Left ventricle myocardium inferior (tissue), 1 donor: ENCODE data around the gene BMP6. TPM values are rescaled to one million over a fixed set of nuclear protein-coding genes. Genes with fewer than 3 reads are reported as not detected.
"Not testable (repeated sequence)": the region's sequence is repeated elsewhere in the genome, so short reads cannot be mapped to it uniquely, and the experiment has no call there.

ENCODE experiments used
- DNase-seq: peaks from one replicate; pipeline ENCODE4 v3.0.0-alpha.2; 2020
- H3K27ac ChIP-seq: fragments of 200-600 bp; replicated peaks from 2 replicates; pipeline ENCODE4 v1.8.0; 2021
- H3K27me3 ChIP-seq: fragments of 200-600 bp; 2 replicates; pipeline ENCODE4 v1.8.0; 2021; ENCODE audit warnings: low read depth
- H3K36me3 ChIP-seq: fragments of 200-600 bp; 2 replicates; pipeline ENCODE4 v1.8.0; 2021
- H3K4me1 ChIP-seq: fragments of 200-600 bp; 2 replicates; pipeline ENCODE4 v1.8.0; 2021
- H3K4me3 ChIP-seq: fragments of 200-600 bp; 2 replicates; pipeline ENCODE4 v1.8.0; 2021; ENCODE audit warnings: mild to moderate bottlenecking, moderate library complexity
- H3K9me3 ChIP-seq: fragments of 200-600 bp; replicated peaks from 2 replicates; pipeline ENCODE4 v1.8.0; 2021
- CTCF ChIP-seq: fragments of 200-600 bp; IDR thresholded peaks from 2 replicates; pipeline ENCODE4 v1.8.0; 2021; ENCODE audit warnings: antibody characterized with exemption, mild to moderate bottlenecking, borderline replicate concordance
- intact Hi-C: fragments of 100-400 bp; cut with micrococcal nuclease; formaldehyde crosslinking; loops from one replicate; pipeline ENCODE4 v1.11.0; 2022
- total RNA-seq: library from RNA; stranded (reverse); fragmentation: NEBNext Ultra II Directional; extraction: Animal tissue kit (Norgen Biotek cat#: 25700); gene quantifications from one replicate; pipeline ENCODE4 v1.2.1, GENCODE V29; 2021
- donor health status: DM: no; HTN: yes; CAD: no; lungs with severe emphysema.

Gene BMP6
- total RNA-seq, 1 donor from 2014 or later = 5.2 TPM

- Histone ChIP-seq H3K36me3 (peaks cover 95% of the 10 kb centered on the region), H3K27me3 (no peaks in the 10 kb centered on the region)
- no peak for TF ChIP-seq CTCF
These were observed 162.9 kb downstream of the BMP6 start for GRCh38 chr6:7888587-7889357.

GRCh38 chr6:7891078-7891872 is 165.4 kb downstream of the BMP6 start:
- peaks cover 22% of the 10 kb centered on the region for H3K4me1 ChIP-seq
- intact Hi-C loops = no loop called here

More at GRCh38 chr6:7888587-7889357, 162.9 kb downstream of the BMP6 start:
- intact Hi-C loops = no loop called here
- Histone ChIP-seq H3K4me1 (peaks cover 22% of the 10 kb centered on the region), H3K4me3 (no peak overlapping the region), H3K9me3 (no peaks in the 10 kb centered on the region), H3K27ac (no peak overlapping the region)
- DNase-seq = no peak

GRCh38 chr6:7892367-7892766 is 166.5 kb downstream of the BMP6 start:
- Histone ChIP-seq H3K36me3 (peaks cover 91% of the 10 kb centered on the region), H3K4me1 (peaks cover 31% of the 10 kb centered on the region)
- H3K9me3 ChIP-seq, H3K4me3 ChIP-seq, H3K27me3 ChIP-seq, H3K27ac ChIP-seq, DNase-seq, intact Hi-C loops: not testable (repeated sequence)

More at GRCh38 chr6:7891078-7891872, 165.4 kb downstream of the BMP6 start:
- Histone ChIP-seq H3K9me3 (no peaks in the 10 kb centered on the region), H3K36me3 (peaks cover 95% of the 10 kb centered on the region), H3K27ac (peak overlapping the region; percentile 31), H3K4me3 (no peak overlapping the region), H3K27me3 (no peaks in the 10 kb centered on the region)
- no peak for TF ChIP-seq CTCF
- DNase-seq = no peak

GRCh38 chr6:7893342-7893741 is 167.4 kb downstream of the BMP6 start:
- Histone ChIP-seq H3K36me3 (peaks cover 91% of the 10 kb centered on the region), H3K9me3 (no peaks in the 10 kb centered on the region), H3K27ac (no peak overlapping the region), H3K27me3 (no peaks in the 10 kb centered on the region), H3K4me1 (peaks cover 31% of the 10 kb centered on the region), H3K4me3 (no peak overlapping the region)
- intact Hi-C loops = no loop called here
- no peak for DNase-seq
- TF ChIP-seq CTCF = no peak

GRCh38 chr6:7894262-7895124 is 168.6 kb downstream of the BMP6 start:
- H3K27ac ChIP-seq = no peak overlapping the region
- no peak for DNase-seq
- intact Hi-C loops = no loop called here
- peaks cover 31% of the 10 kb centered on the region for H3K4me1 ChIP-seq
- peaks cover 91% of the 10 kb centered on the region for H3K36me3 ChIP-seq
- no peak overlapping the region for H3K4me3 ChIP-seq
- no peaks in the 10 kb centered on the region for H3K9me3 ChIP-seq
- no peak for TF ChIP-seq CTCF
- no peaks in the 10 kb centered on the region for H3K27me3 ChIP-seq
